GM21381 (cell line): ENCODE measurements around the gene FTL.

Source experiments
- ATAC-seq: cut with Tn5 transposase; IDR thresholded peaks from one replicate; pipeline ENCODE4 v1.9.1; 2021; ENCODE audit warnings: mild to moderate bottlenecking, moderate library complexity; ENCODE audit not compliant: unreplicated experiment

Gene FTL

DNA sequence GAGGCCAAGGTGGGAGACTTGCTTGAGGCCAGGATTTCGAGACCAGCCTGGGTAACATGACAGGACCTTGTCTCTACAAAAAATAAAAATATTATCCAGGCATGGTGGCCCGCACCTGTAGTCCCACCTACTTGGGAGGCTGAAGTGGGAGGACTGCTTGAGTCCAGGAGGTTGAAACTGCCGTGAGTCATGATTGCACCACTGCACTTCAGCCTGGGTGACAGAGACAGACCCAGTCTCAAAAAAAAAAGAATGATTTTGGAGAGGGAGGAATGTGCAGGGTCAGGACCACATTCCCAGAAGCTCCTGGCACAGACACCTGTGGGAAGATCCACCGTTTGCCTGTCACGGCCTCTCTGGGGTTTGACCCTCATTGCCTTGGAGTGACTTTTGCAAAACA lies 19.7 kb upstream of the FTL start:
- ATAC-seq, result no peak

DNA sequence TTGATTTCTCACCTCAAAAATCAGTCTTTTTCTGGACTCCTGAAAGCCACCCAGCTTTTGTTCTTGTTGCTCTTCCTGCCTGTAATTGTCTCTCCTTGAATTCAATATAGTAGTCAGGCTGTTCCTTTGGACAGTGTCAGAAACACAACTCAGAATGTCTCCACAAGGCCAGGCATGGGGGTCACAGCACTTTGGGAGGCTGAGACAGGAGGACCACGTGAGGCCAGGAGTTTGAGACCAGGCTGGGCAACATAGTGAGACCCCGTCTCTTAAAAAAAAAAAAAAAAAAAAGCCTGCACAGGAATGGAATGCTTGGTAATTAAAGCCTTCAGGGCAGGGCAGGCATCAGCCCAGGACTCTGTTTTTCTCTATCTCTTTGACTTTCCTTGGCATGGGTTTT lies 19.3 kb upstream of the FTL start:
- ATAC-seq, result no peak

DNA sequence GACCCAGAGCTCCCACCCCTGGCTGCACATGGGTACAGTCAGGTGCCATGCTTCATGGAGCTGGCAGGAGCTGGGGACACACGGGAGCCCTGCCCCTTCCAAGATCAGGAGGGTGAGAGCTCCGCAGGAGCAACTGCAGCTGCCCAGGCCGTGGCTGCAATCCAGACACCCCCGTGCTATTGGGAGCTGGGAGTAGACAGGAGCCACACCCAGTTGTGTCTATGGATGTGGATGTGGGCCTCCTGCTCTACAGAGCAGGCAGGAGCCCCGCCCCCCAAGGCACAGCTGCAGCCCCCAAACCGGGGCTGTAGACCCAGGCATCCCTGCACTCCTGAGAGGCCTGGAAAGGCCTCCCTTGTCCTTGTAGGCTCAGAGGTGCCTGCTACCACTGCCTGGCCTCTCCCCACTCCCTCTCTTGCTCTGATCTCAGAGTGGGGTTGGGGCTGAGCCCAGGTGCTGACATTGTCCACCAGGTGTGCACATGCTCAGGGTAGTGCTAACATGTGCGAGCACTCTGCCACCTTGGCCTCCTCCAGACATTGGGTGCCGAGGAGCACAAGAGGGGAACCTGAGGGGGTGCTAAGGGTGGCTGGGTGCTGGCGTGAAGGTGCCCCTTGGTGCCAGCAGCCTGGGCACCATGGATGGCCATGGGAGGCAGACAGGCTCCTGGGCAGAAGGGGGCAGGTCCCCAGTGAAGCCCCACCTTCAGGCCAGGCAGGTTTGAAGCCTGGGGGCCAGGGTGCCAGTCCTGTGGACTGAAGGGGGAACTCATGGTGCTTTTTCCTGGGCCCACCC lies 18.4 kb upstream of the FTL start:
- ATAC-seq, result no peak

DNA sequence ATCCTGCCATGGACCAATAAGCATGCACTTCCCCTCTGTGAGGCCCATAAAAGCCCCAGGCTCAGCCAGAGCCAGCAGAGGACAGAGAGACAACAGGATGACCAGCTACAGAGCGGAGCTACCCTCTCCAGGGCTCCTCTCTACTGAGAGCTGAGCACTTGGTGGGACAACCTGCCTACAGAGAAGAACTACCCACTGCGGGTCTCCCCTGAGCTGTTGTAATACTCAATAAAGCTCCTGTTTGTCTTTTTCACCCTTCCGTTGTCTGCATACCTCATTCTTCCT lies 17.9 kb upstream of the FTL start:
- ATAC-seq, result no peak

DNA sequence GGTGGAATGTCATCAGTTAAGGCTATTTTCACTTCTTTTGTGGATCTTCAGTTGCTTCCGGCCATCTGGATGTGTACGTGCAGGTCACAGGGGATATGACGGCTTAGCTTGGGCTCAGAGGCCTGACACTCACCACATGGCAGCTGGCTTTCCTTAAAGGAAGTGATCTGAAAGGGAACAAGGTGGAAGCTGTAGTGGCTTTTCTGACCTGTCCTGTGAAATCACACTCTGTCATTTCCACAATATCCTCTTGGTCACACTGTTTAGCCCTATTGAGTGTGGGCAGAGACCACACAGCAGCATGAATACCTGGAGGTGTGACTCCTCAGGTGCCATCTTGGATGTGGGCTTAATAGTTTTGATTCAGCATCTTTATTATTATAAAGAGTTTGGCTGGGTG lies 14.9 kb upstream of the FTL start:
- no peak for ATAC-seq

DNA sequence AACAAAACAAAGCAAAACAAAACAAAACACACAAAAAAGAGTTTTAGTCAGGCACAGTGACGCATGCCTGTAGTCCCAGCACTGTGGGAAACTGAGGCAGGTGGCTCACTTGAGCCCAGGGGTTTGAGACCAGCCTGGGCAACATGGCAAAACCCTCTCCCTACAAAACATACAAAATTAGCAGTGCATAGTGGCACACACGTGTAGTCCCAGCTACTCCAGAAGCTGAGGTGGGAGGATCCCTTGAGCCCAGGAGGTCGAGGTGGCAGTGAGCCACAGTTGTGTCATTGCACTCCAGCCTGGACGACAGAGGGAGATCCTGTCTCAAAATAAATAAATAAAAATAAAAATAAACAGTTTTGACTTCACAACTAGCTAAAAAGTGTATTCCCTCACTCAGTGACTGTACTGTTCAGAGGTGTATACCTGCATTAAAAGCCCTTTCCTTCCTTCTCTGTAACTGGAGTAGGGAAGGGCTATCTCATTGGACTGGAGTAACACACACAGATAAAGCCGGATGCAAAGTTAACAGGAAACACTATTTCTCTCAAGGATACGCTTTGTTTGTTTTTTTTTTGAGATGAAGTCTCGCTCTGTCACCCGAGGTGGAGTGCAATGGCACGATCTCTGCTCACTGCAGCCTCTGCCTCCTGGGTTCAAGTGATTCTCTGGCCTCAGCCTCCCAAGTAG lies 14.1 kb upstream of the FTL start:
- ATAC-seq, result no peak

DNA sequence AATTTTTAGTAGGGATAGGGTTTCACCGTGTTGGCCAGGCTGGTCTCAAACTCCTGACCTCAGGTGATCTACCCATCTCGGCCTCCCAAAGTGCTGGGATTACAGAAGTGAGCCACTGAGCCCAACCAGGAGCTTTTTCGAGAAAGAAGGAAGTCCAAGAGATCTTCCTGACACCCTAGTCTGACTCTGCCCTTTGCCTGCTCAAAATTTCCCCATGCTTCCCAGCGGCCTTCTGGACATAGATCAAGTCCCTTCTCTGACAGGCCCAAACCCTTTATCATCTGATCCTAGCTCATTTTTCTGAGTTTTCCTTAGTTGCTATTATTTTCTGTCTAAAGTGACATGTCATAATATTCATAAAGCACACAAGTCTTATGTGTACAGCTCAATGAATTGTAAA lies 12.0 kb upstream of the FTL start:
- ATAC-seq, result no peak

DNA sequence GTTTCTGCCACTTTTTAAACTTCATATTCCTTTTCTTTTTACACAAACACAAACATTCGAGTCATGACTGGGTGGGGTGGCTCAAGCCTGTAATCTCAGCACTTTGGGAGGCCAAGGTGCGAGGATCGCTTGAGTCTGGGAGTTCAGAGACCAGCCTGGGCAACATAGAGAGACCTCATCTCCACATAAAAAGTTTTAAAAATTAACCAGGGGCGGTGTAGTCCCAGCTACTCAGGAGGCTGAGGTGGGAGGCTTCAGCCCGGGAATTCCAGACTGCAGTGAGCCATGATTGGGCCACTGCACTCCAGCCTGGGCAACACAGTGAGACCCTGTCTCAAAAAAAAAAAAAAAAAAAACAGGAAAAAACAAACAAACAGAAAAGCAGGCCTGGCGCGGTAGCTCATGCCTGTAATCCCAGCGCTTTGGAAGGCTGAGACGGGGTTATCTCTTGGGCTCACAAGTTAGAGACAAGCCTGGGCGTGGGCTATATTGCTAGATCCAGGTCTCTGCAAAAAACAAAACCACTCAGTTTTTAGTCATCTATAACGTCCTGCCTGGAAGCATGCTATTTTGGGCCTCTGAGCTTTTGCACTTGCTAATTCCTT lies 11.0 kb upstream of the FTL start:
- peak; percentile 3 for ATAC-seq

DNA sequence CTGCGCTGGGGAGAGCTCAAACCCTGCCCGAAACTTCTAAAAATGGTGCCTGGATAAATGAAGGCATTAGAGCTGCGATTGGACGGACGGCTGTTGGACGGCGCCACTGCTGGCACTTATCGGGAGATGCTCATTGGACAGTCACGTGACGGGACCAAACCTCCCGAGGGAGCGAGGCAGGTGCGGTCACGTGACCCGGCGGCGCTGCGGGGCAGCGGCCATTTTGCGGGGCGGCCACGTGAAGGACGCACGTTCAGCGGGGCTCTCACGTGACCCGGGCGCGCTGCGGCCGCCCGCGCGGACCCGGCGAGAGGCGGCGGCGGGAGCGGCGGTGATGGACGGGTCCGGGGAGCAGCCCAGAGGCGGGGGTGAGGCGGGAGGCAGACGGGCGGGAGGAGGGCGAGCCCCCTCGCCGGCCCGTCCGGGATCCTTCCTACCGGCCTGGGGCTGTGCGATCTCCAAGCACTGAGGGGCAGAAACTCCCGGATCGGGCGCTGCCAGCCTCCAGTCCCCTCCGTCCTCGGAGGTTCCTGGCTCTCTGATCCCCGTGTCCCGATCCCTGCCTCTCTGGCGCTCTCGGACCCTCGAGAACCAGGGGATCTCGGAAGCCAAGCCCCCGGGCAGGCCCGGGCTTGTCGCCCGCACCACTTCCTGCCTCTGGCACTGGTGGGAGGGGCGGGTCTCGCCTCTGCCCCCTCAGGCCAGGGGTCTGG lies 10.4 kb upstream of the FTL start, which contains the start of gene BAX:
Gene BAX, plus strand, starts transcription at position 281 of the 713 bp plus-strand sequence. Its CDS starts 54 bp downstream, at position 335.
- ATAC-seq, result peak; percentile 88

DNA sequence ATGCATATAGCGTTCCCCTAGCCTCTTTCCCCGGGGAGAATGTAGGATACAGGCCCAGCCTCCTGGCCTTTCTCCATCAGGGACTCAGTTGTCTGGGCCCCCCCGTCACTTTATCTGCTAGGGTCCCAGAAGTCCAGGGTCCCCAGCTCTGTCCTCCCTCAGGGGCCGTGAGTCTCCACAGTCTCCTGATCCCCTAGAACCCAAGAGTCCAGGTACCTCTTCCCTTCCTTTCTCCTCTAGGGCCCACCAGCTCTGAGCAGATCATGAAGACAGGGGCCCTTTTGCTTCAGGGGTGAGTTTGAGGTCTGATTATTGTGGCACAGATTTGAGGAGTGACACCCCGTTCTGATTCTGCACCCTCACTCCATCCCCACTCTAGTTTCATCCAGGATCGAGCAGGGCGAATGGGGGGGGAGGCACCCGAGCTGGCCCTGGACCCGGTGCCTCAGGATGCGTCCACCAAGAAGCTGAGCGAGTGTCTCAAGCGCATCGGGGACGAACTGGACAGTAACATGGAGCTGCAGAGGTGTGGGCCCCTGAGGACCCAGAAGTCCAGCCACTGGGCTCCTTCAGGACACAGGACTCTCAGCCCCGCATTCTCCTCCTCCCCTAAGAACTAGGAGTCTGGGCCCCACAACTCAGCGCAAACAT lies 9.7 kb upstream of the FTL start:
- ATAC-seq, result no peak

DNA sequence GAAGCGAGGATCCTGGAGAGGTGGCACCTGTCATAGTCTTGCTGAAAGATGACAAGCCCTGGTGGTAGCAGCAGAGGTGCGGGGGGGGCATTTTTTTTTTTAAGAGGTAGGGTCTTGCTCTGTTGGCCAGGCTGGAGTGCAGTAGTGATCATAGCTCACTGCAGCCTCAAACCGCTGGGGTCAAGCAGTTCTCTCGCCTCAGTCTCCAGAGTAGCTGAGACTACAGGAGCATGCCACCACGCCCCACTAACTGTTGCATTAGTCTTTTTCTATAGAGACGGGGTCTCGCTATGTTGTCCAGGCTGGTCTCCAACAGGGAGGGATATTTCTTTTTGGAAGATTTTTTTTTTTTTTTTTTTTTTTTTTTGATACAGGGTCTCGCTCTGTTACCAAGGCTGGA lies 7.1 kb upstream of the FTL start:
- ATAC-seq, result no peak

DNA sequence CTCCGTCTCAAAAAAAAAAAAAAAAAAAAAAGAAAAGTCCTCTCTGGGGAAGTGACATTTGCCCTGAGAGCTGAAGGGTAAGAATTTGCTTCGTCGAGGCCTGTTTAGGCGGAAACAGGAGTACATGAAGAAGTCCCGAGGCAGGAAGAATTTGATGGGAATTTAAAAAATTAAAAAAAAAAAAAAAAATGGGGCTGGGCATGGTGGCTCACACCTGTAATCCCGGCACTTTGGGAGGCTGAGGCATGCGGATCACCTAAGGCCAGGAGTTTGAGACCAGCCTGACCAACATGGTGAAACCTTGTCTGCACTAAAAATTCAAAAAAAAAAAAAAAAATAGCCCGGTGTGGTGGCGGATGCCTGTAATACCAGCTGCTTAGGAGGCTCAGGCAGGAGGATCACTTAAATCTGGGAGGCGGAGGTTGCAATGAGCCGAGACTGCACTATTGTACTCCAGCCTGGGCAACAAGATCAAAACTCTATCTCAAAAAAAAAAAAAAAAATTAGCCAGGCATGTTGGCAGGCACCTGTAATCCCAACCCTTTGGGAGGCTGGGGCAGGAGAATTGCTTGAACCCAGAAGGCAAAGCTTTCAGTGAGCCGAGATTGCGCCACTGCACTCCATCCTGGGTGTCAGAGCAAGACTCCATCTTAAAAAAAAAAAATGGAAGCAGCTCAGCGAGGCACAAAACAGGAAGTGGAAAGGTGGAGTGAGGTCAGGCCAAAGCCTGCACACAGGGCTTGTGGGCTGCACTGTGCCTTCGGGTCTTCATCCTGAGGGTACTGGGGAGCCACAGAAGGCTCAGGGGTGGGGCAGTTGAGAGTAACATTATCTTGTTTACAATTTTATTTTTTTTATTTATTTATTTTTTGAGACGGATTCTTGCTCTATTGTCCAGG lies 5.5 kb upstream of the FTL start:
- no peak for ATAC-seq

DNA sequence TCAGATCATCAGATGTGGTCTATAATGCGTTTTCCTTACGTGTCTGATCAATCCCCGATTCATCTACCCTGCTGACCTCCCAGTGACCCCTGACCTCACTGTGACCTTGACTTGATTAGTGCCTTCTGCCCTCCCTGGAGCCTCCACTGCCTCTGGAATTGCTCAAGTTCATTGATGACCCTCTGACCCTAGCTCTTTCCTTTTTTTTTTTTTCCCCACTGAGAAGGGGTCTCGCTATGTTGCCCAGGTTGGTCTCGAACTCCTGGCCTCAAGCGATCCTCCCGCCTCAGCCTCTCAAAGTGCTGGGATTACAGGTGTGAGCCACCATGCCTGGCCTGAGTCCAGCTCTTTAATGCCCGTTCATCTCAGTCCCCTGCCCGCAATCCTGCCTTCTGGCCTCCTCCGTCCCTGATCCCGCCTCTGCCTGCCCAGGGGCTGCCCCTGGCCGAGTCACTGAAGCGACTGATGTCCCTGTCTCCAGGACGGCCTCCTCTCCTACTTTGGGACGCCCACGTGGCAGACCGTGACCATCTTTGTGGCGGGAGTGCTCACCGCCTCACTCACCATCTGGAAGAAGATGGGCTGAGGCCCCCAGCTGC lies 4.0 kb upstream of the FTL start:
- no peak for ATAC-seq

DNA sequence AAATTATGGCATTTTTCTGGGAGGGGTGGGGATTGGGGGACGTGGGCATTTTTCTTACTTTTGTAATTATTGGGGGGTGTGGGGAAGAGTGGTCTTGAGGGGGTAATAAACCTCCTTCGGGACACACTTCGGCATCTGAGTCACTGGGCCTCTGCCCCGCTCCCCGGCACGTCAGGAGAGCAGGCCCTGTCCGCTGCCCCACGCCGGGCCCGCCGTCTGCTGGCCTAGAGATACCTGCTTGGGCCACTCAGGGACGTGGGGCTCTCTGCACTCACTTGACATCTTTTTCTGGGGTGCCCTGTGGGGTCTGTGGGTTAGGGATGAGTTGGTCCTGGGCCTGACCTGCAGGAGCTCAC lies 3.5 kb upstream of the FTL start:
- no peak for ATAC-seq

DNA sequence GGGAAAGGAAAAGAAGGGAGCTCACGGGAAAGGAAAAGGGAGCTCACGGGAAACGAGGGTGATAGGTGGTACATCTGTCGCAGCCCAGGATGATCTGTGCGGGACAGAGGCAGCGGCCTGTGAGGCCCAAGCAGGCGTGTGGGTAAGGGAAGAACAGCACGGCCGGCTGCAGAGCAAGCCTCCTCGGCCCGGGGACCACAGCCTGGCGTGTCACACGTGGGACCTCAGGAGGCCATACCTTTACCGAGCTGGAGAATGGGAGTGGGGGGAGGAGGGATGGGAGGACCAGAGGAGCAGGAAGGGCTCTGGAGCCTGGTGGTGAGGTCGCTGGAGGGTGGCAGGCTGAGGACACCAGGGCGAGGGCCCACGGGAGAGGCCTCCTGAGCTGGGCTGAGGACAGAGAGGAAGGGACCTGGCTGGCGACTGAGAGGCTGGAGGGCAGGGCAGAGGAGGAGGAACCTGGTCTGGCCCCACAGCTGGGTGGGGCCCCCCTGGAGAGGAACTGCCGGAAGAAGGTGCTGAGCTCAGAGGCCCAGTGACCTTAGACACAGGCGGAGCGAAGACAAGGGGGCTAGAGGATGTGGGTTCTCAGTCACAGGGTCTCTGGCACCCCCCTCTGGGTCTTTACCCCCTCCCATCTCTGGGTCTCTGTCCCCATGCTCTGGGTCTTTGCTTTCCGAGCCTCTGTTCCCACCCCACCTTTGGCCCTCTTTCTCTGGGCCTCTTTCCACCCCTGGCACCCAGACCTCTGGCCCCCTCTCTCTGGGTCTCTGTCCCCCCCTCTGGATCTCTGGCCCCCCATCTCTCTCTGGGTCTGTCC lies 2.9 kb upstream of the FTL start:
- ATAC-seq, result no peak

DNA sequence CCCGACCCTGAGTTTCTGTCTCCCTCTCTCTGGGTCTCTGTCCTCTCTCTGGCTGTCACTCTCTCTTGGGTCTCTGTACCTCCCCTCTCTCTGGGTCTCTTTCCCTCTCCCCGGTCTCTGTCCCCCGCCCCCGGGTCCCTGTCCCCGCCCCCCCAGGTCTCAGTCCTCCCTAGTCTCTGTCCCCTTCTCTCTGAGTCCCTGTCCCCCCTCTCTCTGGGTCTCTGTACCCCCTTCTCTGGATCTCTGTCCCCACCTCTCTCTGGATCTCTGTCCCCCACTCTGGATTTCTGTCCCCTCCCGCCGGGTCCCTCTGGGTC lies 2.3 kb upstream of the FTL start:
- ATAC-seq, result no peak

DNA sequence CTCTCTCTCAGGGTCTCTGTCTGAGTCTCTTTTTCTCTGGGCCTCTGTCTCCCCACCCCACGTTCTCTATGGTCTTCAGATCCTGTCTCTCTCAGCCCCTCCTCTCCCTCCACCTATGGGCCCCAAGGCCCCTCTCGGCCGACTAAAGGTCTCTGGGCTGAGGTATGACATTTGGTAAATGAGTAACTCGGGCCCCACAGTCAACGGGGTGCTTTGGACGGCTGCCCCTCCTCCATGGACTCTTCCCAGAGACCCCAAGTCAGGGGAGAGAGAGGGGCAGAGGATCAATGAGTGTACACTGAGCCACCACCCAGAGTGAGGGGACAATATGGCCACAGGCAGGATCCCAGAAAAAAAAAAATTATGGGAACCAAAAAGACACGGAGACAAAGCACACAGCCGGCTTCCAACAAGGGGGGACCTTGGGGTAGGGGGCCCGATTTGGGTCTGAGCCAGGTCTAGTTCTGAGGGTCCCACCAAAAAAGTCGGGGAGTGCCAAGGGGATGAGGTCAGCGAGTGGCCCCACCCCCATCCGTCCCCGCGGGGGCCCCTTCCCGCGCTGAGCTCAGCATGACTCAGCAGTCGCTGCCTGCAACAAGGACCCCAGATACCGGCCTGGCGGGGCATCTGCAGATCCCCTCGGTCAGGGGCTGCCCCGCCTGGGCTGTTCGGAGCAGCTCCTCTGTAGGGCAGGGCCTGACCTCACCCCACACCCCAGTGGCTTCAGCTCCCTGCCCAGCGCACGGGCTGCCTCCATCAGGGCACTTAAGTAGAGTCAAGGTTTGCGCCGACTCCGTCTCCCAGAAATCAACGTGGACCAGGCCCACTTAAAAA lies 1.5 kb upstream of the FTL start:
- ATAC-seq, result peak; percentile 26
